GM12878 (cell line): ENCODE data around the gene MED31. TPM values are rescaled to one million over a fixed set of nuclear protein-coding genes. Genes with fewer than 3 reads are reported as not detected.

ENCODE experiments used
- ATAC-seq: fragments of 200-7000 bp; cut with Tn5 transposase; 3 replicates; pipeline ENCODE4 v1.9.1; 2020; ENCODE audit warnings: mild to moderate bottlenecking, moderate library complexity
- BruUV-seq: library from RNA; stranded (reverse); fragments of 400-500 nt; replicated peaks from 2 replicates; lab custom pipeline; 2021; lab: Mats Ljungman, UMichigan
- CTCF ChIA-PET: fragments of 300-600 bp; sonication (Branson Sonifier 250); formaldehyde crosslinking; extraction: SDS; loops from one replicate; lab custom pipeline; 2021; ENCODE audit warnings: inconsistent platforms; lab: Yijun Ruan, JAX
- POLR2A ChIA-PET: fragments of 350-600 bp; formaldehyde crosslinking; extraction: SDS; loops from one replicate; lab custom pipeline; 2021; ENCODE audit warnings: inconsistent platforms; lab: Charles Lee
- RAD21 ChIA-PET: fragments of 300-600 bp; sonication (Branson Sonifier 250); formaldehyde crosslinking; loops from one replicate; lab custom pipeline; 2023; ENCODE audit warnings: antibody characterized with exemption; ENCODE audit not compliant: unreplicated experiment; lab: Charles Lee
- SMC1A ChIA-PET: fragments of 300-600 bp; sonication (Branson Sonifier 250); formaldehyde crosslinking; loops from one replicate; lab custom pipeline; 2023; ENCODE audit not compliant: unreplicated experiment, uncharacterized antibody; lab: Charles Lee
- DNase-seq: peaks from one replicate; pipeline ENCODE4 v3.0.0-alpha.2; 2011; ENCODE audit warnings: low read depth, low spot score
- FAIRE-seq: peaks from 3 replicates; lab custom pipeline; 2011; peaks lifted over from hg19 to GRCh38; lab: Jason Lieb, UNC
- H2AFZ ChIP-seq: 2 replicates; pipeline ENCODE4 v1.6.0; 2011; ENCODE audit warnings: low read depth, low read length, control low read depth; ENCODE audit not compliant: control insufficient read depth
- H3K27ac ChIP-seq: 2 replicates; pipeline ENCODE4 v1.5.1; 2011; ENCODE audit warnings: control low read depth; ENCODE audit not compliant: control insufficient read depth, insufficient read depth
- H3K27me3 ChIP-seq, 2 experiments: replicated peaks in 1 of 2; 2 replicates each; pipeline versions ENCODE4 v1.6.0 to v1.6.1; 2011; ENCODE audit warnings: low read length in 1 of 2; ENCODE audit not compliant: control insufficient read depth in 2 of 2, insufficient read depth in 2 of 2
- H3K36me3 ChIP-seq, 2 experiments: 2 replicates each; pipeline ENCODE4 v1.5.1; 2011; ENCODE audit warnings: low read length in 1 of 2; ENCODE audit not compliant: control insufficient read depth in 2 of 2, insufficient read depth in 2 of 2
- H3K4me1 ChIP-seq: 2 replicates; pipeline ENCODE4 v1.6.1; 2011; ENCODE audit warnings: mild to moderate bottlenecking, low read length, moderate library complexity, mixed read lengths; ENCODE audit not compliant: control insufficient read depth, insufficient read depth
- H3K4me2 ChIP-seq: 2 replicates; pipeline ENCODE4 v1.6.0; 2011; ENCODE audit warnings: control low read depth; ENCODE audit not compliant: control insufficient read depth, insufficient read depth
- H3K4me3 ChIP-seq: fragments of 200-600 bp; sonication (generic); 2 replicates; pipeline ENCODE4 v1.5.1; 2016
- H3K79me2 ChIP-seq: 2 replicates; pipeline ENCODE4 v1.6.0; 2011; ENCODE audit warnings: low read length; ENCODE audit not compliant: control insufficient read depth, insufficient read depth
- H3K9ac ChIP-seq: 2 replicates; pipeline ENCODE4 v1.8.0; 2011; ENCODE audit warnings: low read length, control low read depth, mixed read lengths; ENCODE audit not compliant: control insufficient read depth, insufficient read depth
- H3K9me3 ChIP-seq: replicated peaks from 3 replicates; pipeline ENCODE4 v1.5.1; 2011; ENCODE audit warnings: mild to moderate bottlenecking, low read length; ENCODE audit not compliant: control insufficient read depth, insufficient read depth
- H4K20me1 ChIP-seq: 2 replicates; pipeline ENCODE4 v1.6.0; 2011; ENCODE audit not compliant: control insufficient read depth, insufficient read depth
- SIN3A ChIP-seq: IDR thresholded peaks from 2 replicates; pipeline ENCODE4 v1.6.1; 2012; ENCODE audit warnings: low read depth, low read length, improper control_type of control experiment
- ZNF217 ChIP-seq: fragments of 450-650 bp; IDR thresholded peaks from 2 replicates; pipeline ENCODE4 v1.6.1; 2017; ENCODE audit warnings: antibody characterized with exemption, mild to moderate bottlenecking
- WGBS: methylation state at CpG from one replicate; pipeline ENCODE4 v1.1.6; 2016; ENCODE audit warnings: low lambda C conversion rate; ENCODE audit not compliant: insufficient replicate concordance, insufficient coverage; ENCODE audit errors: missing lambda C conversion rate; 5-methylcytosine and 5-hydroxymethylcytosine counted together
- in situ Hi-C: fragments of 300-500 bp; cut with MboI; formaldehyde crosslinking; loops from 9 replicates; pipeline ENCODE4 v1.14.3; 2018; ENCODE audit warnings: mixed read lengths
- intact Hi-C: fragments of 100-400 bp; cut with micrococcal nuclease; formaldehyde crosslinking; loops from one replicate; pipeline ENCODE4 v1.14.2; 2022; ENCODE audit not compliant: unreplicated experiment
- polyA plus RNA-seq, 11 experiments: library from polyadenylated mRNA; depleted of rRNA in 4 of 11; unstranded in 6 of 11; stranded (reverse) in 5 of 11; fragments of >200 nt; fragmentation: Nextera tagmentation in 4 of 11; fragmentation: Illumina TruSeq in 1 of 11; extraction: Ambion mirVana in 4 of 11; extraction: Trizol in 1 of 11; gene quantifications; 1 replicate in 1 of 11; 2 replicates in 10 of 11; pipeline versions ENCODE4 v1.2.1 to v1.2.3, GENCODE V29; 2011 to 2016; ENCODE audit warnings: inconsistent platforms in 2 of 11, missing spikeins in 2 of 11, low read depth in 1 of 11
- total RNA-seq, 4 experiments: library from RNA; depleted of rRNA in 3 of 4; stranded (reverse); fragments of >200 nt in 3 of 4; fragmentation: Illumina TruSeq in 1 of 4; extraction: Trizol in 1 of 4; gene quantifications; 2 replicates each; pipeline versions ENCODE4 v1.2.1 to v1.2.3, GENCODE V29; 2013 to 2021

MED31 gene
- total and polyA plus RNA-seq, 10 of the 15 experiments (the other 5 are each of a cell fraction or from before 2014, with no cell fraction given) = 14.4 to 71.1 (median 34.6) TPM

DNA sequence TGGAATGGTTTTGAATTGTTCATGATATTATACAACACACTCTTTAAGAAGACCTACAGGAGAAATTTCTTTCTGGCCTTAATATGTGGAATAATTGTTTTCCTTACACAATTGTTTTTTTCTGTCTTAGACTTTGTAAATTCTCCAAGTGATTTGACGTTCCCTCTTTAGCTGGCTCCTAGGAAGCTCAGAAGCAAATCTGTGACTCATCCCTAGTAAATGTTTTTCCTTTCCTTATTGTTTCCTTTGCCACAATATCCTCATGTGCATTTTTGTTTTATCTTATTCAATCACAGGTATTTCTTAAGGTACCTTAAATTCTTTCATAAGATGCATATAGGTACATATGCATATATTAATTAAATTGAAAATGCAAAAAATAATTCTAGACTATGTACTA is 24.4 kb downstream of the MED31 start:
- H3K4me2 ChIP-seq = no peak overlapping the region
- H3K4me3 ChIP-seq = no peak overlapping the region
- no peak overlapping the region for H2AFZ ChIP-seq
- 90% methylated on average over 1 of the region's 1 CpG for WGBS
- no peak overlapping the region for H3K27ac ChIP-seq
- no peak for DNase-seq
- intact Hi-C loops = no loop called here
- ChIA-PET SMC1A (no interaction called here), CTCF (no interaction called here), POLR2A (no interaction called here), RAD21 (no interaction called here)
- in situ Hi-C loops = no loop called here
- no TSS peak for BruUV-seq
- H3K27me3 ChIP-seq = no peaks in the 10 kb centered on the region
- H4K20me1 ChIP-seq = no peaks in the 10 kb centered on the region
- H3K9ac ChIP-seq = no peak overlapping the region
- H3K79me2 ChIP-seq = no peaks in the 10 kb centered on the region
- TF ChIP-seq SIN3A = no peak
- FAIRE-seq = no peak
- peaks cover 2 to 5% of the 10 kb centered on the region in 2 experiments for H3K36me3 ChIP-seq
- no peak for ATAC-seq
- H3K9me3 ChIP-seq = no peaks in the 10 kb centered on the region
- H3K4me1 ChIP-seq = no peaks in the 10 kb centered on the region

DNA sequence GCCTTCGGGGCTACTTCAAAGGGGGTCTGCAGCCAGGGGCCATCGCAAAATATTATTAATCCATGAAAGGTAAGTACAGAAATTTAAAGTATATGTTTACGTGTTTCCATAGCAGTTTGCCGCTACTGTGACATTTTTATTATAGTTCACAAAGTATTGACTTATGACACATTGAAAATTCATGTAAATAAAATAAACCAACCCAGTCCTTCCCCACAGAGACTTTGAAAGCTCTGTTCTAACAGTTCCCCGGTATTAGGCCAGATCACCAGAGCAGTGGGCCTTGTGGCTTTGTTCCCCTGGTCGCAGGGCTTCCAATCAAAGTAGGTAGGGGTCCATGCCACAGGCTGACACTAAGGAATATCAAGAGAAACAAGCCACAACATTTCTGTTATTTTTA is 24.8 kb downstream of the MED31 start:
- FAIRE-seq (no peak), DNase-seq (no peak)
- H3K9ac ChIP-seq = no peak overlapping the region
- TF ChIP-seq ZNF217 = no peak
- TF ChIP-seq, all 136 proteins: peak for 0
- intact Hi-C loops (no loop called here), in situ Hi-C loops (no loop called here)
- Histone ChIP-seq H3K4me2 (no peak overlapping the region), H2AFZ (no peak overlapping the region), H4K20me1 (no peaks in the 10 kb centered on the region), H3K4me3 (no peak overlapping the region), H3K27ac (no peak overlapping the region), H3K36me3 (peaks cover 2 to 5% of the 10 kb centered on the region in 2 experiments), H3K79me2 (no peaks in the 10 kb centered on the region), H3K27me3 (no peaks in the 10 kb centered on the region), H3K9me3 (no peaks in the 10 kb centered on the region), H3K4me1 (no peaks in the 10 kb centered on the region)
- CTCF ChIA-PET = no interaction called here
- no peak for ATAC-seq
- 88% methylated on average over 6 of the region's 6 CpGs for WGBS
- BruUV-seq = no TSS peak
- RAD21 ChIA-PET = no interaction called here
- SMC1A ChIA-PET = no interaction called here
- POLR2A ChIA-PET = no interaction called here
